AG09309 (cell line): ENCODE measurements around the gene MED17.
"Not testable (repeated sequence)": the region's sequence is repeated elsewhere in the genome, so short reads cannot be mapped to it uniquely, and the experiment has no call there.

Experiments used
- DNase-seq: peaks from one replicate; pipeline ENCODE4 v3.0.0-alpha.2; 2010; ENCODE audit warnings: low read depth
- H3K4me3 ChIP-seq: 2 replicates; pipeline ENCODE4 v1.5.1; 2011; ENCODE audit warnings: mild to moderate bottlenecking, low read depth, low read length, moderate library complexity; ENCODE audit not compliant: control insufficient read depth
- TF ChIP-seq, protein P1 (sequence below): IDR thresholded peaks from 2 replicates; pipeline ENCODE4 v1.5.1; 2011; ENCODE audit warnings: mild to moderate bottlenecking, low read depth, low read length, inconsistent platforms; ENCODE audit not compliant: insufficient read depth, control insufficient read depth; ENCODE audit errors: missing control alignments

The MED17 gene

DNA sequence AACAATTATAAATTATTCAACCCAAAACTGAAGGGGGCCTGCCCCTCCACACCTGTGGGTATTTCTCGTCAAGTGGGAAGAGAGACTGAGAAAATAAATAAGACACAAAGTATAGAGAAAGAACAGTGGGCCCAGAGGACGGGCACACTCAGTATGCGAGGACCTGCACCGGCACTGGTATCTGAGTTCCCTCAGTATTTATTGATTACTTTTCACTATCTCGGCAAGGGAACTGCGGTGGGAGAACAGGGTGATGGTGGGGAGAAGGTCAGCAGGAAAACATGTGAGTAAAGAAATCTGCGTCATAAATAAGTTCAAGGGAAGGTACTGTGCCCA lies 39.4 kb upstream of the MED17 start:
- DNase-seq = no peak
- H3K4me3 ChIP-seq = no peak overlapping the region
- TF ChIP-seq, protein P1, sequence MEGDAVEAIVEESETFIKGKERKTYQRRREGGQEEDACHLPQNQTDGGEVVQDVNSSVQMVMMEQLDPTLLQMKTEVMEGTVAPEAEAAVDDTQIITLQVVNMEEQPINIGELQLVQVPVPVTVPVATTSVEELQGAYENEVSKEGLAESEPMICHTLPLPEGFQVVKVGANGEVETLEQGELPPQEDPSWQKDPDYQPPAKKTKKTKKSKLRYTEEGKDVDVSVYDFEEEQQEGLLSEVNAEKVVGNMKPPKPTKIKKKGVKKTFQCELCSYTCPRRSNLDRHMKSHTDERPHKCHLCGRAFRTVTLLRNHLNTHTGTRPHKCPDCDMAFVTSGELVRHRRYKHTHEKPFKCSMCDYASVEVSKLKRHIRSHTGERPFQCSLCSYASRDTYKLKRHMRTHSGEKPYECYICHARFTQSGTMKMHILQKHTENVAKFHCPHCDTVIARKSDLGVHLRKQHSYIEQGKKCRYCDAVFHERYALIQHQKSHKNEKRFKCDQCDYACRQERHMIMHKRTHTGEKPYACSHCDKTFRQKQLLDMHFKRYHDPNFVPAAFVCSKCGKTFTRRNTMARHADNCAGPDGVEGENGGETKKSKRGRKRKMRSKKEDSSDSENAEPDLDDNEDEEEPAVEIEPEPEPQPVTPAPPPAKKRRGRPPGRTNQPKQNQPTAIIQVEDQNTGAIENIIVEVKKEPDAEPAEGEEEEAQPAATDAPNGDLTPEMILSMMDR = no peak

DNA sequence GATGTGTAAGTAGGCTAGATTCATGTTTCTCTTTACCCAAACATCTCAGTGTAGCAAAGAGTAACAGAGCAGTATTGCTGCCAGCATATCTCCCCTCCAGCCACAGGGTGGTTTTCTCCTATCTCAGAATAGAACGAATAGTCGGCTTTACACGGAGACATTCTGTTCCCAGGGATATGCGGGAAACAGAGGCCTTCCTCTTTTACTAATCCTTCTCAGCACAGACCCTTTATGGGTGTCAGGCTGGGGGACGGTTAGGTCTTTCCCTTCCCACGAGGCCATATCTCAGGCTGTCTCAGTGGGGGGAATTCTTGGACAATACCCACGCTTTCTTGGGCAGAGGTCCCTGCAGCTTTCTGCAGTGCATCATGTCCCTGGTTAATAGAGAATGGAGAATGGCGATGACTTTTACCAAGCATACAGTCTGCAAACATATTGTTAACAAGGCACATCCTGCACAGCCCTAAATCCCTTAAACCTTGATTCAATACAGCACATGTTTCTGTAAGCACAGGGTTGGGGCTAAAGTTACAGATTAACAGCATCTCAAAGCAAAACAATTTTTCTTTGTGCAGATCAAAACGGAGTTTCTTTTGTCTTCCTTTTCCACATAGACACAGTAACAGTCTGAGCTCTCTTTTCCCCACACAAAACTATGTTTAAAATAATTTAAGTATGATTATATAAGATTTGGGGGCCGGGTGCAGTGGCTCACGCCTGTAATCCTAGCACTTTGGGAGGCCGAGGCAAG lies 38.9 kb upstream of the MED17 start:
- not testable (repeated sequence) for DNase-seq, H3K4me3 ChIP-seq

DNA sequence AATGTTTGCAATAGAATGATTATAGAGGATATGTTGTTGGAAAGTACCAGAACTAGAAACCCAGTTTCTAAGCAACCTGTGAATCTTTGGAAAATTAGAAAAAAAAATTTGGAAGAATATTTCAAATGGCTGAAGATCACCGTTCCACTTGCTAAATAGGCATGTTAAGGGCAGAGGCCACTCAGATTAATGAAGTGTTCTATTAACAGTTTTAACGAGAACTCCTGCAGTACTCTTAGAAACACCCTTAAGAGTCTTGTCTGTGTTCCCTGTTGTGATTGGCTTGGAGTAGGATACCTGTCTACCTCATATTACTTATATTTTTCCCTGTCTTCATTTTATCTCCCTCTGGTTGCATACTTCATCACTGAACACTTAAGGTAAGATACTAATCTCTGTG lies 38.0 kb upstream of the MED17 start:
- H3K4me3 ChIP-seq = no peak overlapping the region
- DNase-seq = no peak
- TF ChIP-seq, protein P1 = no peak

DNA sequence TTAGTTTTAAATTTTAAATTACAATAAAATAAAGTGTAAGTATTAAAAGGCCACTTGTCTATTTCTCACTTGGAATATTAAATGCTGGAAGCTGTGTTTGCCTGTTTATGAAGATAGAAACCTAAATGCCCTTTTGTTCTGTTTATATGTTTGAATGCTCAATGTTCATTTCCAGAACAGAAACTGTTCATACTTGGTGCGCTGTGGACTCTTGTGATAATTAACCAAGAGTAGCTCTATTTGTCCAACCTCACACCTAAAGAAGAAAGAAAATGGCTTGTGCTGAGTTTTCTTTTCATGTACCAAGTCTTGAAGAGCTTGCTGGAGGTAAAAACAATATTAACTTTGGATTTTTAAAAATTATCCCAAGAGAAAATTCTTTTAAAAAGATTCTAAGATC lies 37.0 kb upstream of the MED17 start:
- no peak for DNase-seq
- H3K4me3 ChIP-seq = no peak overlapping the region
- TF ChIP-seq, protein P1 = no peak

DNA sequence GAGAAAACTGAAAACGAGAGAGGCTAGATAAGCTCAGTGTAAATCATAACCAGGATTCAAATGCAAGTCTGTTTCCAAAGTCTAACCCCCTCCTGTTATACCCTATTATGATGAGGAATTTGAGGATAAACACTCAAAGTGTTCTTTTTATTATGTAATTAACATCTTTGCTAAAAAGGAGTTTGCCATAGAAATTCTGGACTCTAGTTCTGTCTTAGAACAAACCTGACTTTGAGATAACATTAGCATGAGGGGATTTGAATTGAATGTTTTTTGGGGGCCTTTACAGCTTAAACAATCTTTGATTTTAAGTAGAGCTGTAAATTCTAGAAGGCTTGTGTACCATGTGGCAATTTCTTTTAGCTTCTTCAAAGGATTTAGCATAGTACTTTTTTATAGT lies 33.1 kb upstream of the MED17 start:
- no peak for DNase-seq
- TF ChIP-seq, protein P1 = no peak
- H3K4me3 ChIP-seq = no peak overlapping the region

DNA sequence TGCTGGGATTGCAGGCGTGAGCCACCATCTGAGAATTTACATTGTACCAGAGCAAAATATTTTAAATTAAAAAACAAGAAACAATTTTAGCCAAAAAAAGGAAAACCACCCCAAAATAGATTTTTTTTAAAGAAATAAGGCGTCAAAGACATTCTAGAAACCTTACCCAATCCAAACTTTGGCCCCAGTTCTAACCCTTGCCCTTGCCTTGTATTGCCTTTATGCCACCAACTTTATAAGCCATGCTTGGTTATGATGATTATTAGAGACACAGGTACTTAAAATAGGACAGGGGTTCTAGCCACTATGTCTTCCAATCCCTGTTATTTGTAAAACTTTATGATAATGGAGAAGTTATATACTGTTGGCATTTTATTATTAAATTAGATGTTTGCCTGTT lies 30.8 kb upstream of the MED17 start:
- no peak for DNase-seq
- TF ChIP-seq, protein P1 = no peak
- no peak overlapping the region for H3K4me3 ChIP-seq

DNA sequence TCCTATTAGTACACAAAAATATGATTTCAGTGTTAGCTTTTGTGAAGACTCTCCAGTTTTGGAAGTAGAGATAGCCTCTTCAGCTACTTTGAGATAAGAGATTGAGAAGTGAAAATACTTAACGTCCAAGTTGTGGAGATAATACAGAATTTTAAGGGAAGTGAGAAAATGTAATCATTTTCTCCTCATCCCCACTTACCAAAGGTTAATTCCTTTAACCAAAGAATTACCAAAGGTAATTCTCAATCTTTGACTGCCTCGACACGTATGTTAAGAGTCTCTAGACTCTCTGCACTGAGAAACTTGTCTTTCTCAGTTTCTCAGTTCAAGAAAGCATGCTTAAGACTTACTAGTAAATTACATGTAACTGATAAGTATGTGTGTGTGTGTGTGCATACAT lies 27.3 kb upstream of the MED17 start:
- H3K4me3 ChIP-seq = no peak overlapping the region
- DNase-seq = no peak
- TF ChIP-seq, protein P1 = no peak
